OCI-LY3 (cell line): Measurements from ENCODE around the gene FOXI1.

Experiments
- EZH2phosphoT487 ChIP-seq: fragments of 200-600 bp; shearing (Covaris generic); IDR thresholded peaks from 2 replicates; pipeline ENCODE4 v1.6.1; 2018; ENCODE audit warnings: antibody characterized with exemption, mixed run types, low read depth
- TF ChIP-seq, protein P1 (sequence below): fragments of 200-600, 300-600 bp; sonication (generic); IDR thresholded peaks from 2 replicates; pipeline ENCODE4 v1.5.1; 2014; ENCODE audit warnings: antibody characterized with exemption, low read length, low read depth

DNA sequence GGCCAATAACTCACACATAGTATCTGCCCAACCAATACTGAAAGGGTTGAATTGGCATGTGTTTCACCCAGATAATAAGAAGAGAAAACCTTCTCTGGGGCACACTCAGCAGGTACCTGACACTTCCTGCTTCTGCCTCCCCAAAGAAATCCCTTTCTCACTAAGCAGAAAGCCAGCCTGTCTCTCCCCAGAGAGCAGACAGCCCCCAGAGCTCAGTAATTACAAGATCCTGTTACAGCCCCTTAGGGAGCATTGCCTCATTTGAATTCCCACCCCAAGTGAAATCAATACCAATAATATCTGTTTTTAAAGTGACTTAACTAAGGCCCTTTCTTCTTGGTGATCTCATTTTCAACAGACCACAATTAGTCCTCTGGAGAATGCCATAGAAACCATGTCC, 38.5 kb upstream of the FOXI1 start:
- no peak for TF ChIP-seq EZH2phosphoT487
- TF ChIP-seq, protein P1, sequence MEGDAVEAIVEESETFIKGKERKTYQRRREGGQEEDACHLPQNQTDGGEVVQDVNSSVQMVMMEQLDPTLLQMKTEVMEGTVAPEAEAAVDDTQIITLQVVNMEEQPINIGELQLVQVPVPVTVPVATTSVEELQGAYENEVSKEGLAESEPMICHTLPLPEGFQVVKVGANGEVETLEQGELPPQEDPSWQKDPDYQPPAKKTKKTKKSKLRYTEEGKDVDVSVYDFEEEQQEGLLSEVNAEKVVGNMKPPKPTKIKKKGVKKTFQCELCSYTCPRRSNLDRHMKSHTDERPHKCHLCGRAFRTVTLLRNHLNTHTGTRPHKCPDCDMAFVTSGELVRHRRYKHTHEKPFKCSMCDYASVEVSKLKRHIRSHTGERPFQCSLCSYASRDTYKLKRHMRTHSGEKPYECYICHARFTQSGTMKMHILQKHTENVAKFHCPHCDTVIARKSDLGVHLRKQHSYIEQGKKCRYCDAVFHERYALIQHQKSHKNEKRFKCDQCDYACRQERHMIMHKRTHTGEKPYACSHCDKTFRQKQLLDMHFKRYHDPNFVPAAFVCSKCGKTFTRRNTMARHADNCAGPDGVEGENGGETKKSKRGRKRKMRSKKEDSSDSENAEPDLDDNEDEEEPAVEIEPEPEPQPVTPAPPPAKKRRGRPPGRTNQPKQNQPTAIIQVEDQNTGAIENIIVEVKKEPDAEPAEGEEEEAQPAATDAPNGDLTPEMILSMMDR = no peak
